Body of pancreas (tissue), 4 donors: ENCODE data around the gene TFF2.

Experiments used
- CTCF ChIP-seq, 7 experiments: fragments of 450-650 bp in 4 of 7; fragments of 200-600 bp in 3 of 7; sonication (generic) in 3 of 7; IDR thresholded peaks; one replicate each; pipeline ENCODE4 v1.5.1; 2016 to 2019; ENCODE audit warnings: antibody characterized with exemption in 7 of 7
- POLR2A ChIP-seq, 3 donors: fragments of 450-650 bp; IDR thresholded peaks; one replicate each; pipeline ENCODE4 v1.6.1; 2016; ENCODE audit warnings: antibody characterized with exemption in 3 of 3, mild to moderate bottlenecking in 2 of 3

- peak in 4 of 7 experiments; percentile 12 to 22 (median 16) for TF ChIP-seq CTCF (IDR thresholded peaks at IDR 0.05)
- TF ChIP-seq POLR2A (IDR thresholded peaks at IDR 0.05): no peak
Observed at GRCh38 chr21:42308914-42309752, 41.7 kb downstream of the TFF2 start.
